Lower leg skin (tissue), 4 donors: ENCODE data around the gene SERPINA4. TPM values are rescaled to one million over a fixed set of nuclear protein-coding genes. Genes with fewer than 3 reads are reported as not detected.
A peak's percentile ranks its signal among the peaks of the same experiment; 100 is the strongest.

ENCODE experiments used
- DNase-seq, 2 donors: peaks; one replicate each; pipeline ENCODE4 v3.0.0-alpha.2; 2019; ENCODE audit warnings: low spot score in 2 of 2
- H3K4me3 ChIP-seq: fragments of 200-600 bp; sonication (generic); 2 replicates; pipeline ENCODE4 v1.5.1; 2017; ENCODE audit warnings: mild to moderate bottlenecking, low read depth; ENCODE audit not compliant: poor library complexity, severe bottlenecking
- POLR2A ChIP-seq, 2 donors: fragments of 450-650 bp; IDR thresholded peaks; one replicate each; pipeline ENCODE4 v1.6.1; 2016 to 2017; ENCODE audit warnings: antibody characterized with exemption in 2 of 2, mild to moderate bottlenecking in 1 of 2, moderate library complexity in 1 of 2
- WGBS, 2 donors: methylation state at CpG; one replicate each; pipeline ENCODE4 v1.1.5; 2018; 5-methylcytosine and 5-hydroxymethylcytosine counted together
- intact Hi-C: fragments of 100-400 bp; cut with DNase I; formaldehyde crosslinking; loops from one replicate; pipeline ENCODE4 v1.15.0; 2023; ENCODE audit warnings: low total_unique reads
- total RNA-seq, 4 donors: library from RNA; depleted of rRNA; stranded (reverse); fragments of >200 nt; gene quantifications; one replicate each; pipeline ENCODE4 v1.1.0, GENCODE V29; 2016
- TF ChIP-seq, protein P1 (sequence below), 3 donors: fragments of 450-650 bp; IDR thresholded peaks; one replicate each; pipeline ENCODE4 v1.5.1; 2016; ENCODE audit warnings: antibody characterized with exemption in 3 of 3, mild to moderate bottlenecking in 3 of 3, moderate library complexity in 2 of 3

Gene SERPINA4
- total RNA-seq, 4 donors from 2014 or later, result not detected

DNA sequence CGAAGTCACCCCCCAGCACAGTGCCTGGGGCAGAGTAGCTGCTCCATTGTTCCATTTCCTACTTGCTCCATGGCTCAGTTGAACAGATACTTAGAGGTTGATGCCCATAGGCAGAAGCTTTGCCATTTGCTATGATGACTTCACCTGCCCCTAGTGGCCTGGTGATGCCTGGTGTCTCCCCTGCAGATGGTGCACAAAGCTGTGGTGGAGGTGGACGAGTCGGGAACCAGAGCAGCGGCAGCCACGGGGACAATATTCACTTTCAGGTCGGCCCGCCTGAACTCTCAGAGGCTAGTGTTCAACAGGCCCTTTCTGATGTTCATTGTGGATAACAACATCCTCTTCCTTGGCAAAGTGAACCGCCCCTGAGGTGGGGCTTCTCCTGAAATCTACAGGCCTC, 30.6 kb downstream of the SERPINA4 start:
- no peak overlapping the region for H3K4me3 ChIP-seq
- DNase-seq, result no peak
- 97 to 99% methylated on average over 8 of the region's 8 CpGs for WGBS, 2 donors
- intact Hi-C loops, result no loop called here
- no peak for TF ChIP-seq POLR2A (IDR thresholded peaks at IDR 0.05)
- TF ChIP-seq, protein P1, sequence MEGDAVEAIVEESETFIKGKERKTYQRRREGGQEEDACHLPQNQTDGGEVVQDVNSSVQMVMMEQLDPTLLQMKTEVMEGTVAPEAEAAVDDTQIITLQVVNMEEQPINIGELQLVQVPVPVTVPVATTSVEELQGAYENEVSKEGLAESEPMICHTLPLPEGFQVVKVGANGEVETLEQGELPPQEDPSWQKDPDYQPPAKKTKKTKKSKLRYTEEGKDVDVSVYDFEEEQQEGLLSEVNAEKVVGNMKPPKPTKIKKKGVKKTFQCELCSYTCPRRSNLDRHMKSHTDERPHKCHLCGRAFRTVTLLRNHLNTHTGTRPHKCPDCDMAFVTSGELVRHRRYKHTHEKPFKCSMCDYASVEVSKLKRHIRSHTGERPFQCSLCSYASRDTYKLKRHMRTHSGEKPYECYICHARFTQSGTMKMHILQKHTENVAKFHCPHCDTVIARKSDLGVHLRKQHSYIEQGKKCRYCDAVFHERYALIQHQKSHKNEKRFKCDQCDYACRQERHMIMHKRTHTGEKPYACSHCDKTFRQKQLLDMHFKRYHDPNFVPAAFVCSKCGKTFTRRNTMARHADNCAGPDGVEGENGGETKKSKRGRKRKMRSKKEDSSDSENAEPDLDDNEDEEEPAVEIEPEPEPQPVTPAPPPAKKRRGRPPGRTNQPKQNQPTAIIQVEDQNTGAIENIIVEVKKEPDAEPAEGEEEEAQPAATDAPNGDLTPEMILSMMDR (IDR thresholded peaks at IDR 0.05), result no peak

DNA sequence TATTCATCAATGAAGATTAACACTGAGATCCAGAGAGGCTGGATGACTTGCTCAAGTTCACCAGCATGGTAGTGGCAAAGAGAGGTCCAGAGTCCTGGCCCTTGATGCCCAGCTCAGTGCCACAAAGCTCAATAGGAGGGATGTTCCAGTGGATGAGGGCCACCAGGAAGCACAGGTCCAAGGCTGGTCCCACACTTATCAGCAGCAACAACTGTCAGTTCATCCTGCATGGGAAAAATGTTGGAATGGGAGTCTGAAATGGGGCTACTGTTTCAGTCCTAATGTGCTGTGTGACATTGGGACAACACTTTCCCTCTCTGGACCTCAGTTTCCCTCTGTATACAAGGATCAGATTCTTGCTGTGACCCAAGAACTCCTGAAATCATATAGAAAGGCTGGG, 31.2 kb downstream of the SERPINA4 start:
- no peak overlapping the region for H3K4me3 ChIP-seq
- DNase-seq, result no peak
- TF ChIP-seq POLR2A (IDR thresholded peaks at IDR 0.05), result no peak
- TF ChIP-seq, protein P1 (IDR thresholded peaks at IDR 0.05), result no peak
- intact Hi-C loops, result no loop called here

DNA sequence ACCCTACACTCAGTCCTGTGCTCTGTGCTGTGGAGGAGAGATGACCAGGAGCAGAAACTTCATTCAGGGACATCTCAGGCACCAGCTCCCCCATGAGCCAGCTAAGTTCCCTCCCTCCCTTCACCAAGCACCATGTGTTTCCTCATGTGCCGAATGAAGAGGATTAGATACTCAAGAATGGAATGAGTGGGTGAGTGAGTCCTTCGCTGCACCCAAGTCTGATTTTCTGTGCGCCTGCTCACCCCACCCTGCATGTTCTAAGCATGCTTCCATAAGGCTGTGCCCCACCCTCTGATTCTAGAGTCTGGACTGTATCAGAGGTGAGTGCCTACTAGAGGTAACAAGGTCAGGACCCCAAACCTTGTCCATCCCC, 32.1 kb downstream of the SERPINA4 start:
- DNase-seq, result no peak
- no peak for TF ChIP-seq POLR2A (IDR thresholded peaks at IDR 0.05)
- TF ChIP-seq, protein P1 (IDR thresholded peaks at IDR 0.05), result no peak
- WGBS, 2 donors, result 71 to 80% methylated on average over 3 of the region's 3 CpGs
- H3K4me3 ChIP-seq, result no peak overlapping the region
- intact Hi-C loops, result no loop called here

DNA sequence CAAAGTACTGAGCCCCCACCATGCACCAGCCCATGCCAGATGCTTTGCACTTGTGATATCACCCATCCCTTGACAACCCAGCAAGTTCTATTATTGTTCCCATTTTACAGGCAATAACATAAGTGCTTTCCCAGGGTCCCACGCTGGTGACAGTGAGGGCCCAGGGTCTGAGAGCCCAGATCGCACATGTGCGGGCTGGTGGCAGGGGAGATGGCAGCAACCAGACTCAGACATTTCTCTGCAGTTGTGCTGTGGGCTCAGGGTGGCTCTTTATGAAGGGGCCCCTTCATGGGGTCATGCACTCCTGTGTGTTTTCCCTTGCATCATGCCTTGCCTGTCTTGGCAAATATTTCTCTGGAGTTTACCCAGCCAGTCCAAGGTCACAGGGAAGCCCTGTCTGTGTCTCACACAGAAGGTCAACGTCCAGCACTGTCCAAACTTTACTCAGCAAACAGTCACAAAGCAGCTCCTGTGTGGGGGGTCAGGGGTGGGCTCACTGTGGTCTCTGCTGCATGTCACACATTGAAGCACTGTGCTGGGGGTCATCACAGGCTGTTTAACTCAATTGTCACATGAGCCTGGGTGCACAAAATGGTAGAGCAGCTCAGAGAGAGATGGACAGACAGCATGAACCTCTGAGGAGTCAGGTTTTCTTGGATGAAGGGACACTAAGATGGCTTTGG, 32.6 kb downstream of the SERPINA4 start:
- WGBS, 2 donors, result 90 to 91% methylated on average over 4 of the region's 4 CpGs
- TF ChIP-seq, protein P1 (IDR thresholded peaks at IDR 0.05), result peak in 1 of 3 donors; percentile 100
- no peak for TF ChIP-seq POLR2A (IDR thresholded peaks at IDR 0.05)
- intact Hi-C loops, result no loop called here
- no peak overlapping the region for H3K4me3 ChIP-seq
- no peak for DNase-seq

DNA sequence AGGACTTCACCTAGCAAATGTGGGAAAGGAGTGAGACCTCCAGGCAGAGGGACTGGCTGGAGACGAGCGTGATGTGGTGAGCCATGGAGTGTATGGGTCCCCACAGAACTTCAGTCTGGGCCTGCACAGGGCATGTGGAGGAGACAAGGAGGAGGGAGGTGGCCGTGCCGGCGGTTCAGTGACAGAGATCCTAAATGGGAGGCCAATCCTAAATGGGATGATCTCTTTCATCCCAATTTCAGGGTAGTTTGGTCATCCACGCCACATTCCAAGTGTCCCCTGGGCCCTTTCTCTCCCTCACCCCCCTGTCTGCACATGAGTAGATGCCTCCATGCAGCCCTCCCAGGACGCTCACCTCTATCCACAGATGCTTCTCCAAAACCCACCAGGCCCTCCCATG, 33.2 kb downstream of the SERPINA4 start:
- intact Hi-C loops, result no loop called here
- no peak for DNase-seq
- no peak overlapping the region for H3K4me3 ChIP-seq
- WGBS, 2 donors, result 94 to 98% methylated on average over 7 of the region's 7 CpGs
- no peak for TF ChIP-seq POLR2A (IDR thresholded peaks at IDR 0.05)
- TF ChIP-seq, protein P1 (IDR thresholded peaks at IDR 0.05), result no peak

DNA sequence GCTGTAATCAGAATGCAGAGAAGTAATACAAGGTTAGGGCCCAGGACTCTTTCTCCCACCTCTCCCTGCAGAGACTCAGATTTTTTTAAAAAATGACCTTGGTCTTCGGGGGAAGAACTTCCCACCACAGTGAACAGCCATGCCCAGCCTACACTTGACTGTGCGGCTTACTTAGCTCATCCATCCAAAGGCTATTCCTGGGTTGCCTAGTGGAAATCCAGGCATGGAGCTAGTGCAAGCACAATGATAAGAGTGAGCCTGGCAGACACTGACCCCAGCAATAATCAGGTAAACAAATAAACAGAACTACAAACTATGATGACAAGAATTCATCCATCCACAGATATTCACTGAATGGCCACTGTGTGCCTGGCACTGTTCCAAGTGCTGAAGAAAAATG, 34.7 kb downstream of the SERPINA4 start:
- intact Hi-C loops, result no loop called here
- no peak for TF ChIP-seq POLR2A (IDR thresholded peaks at IDR 0.05)
- TF ChIP-seq, protein P1 (IDR thresholded peaks at IDR 0.05), result no peak
- no peak overlapping the region for H3K4me3 ChIP-seq
- 88 to 94% methylated on average over 2 of the region's 2 CpGs for WGBS, 2 donors
- no peak for DNase-seq
